Naive thymus-derived CD4-positive, alpha-beta T cell (primary cell): ENCODE data around the gene TNFSF13B. TPM values are rescaled to one million over a fixed set of nuclear protein-coding genes. Genes with fewer than 3 reads are reported as not detected.

ENCODE experiments used
- ATAC-seq: fragments of 150-1000 bp; cut with Tn5 transposase; 2 replicates; pipeline ENCODE4 v1.10.0; 2021; ENCODE audit warnings: mild to moderate bottlenecking, moderate library complexity
- CTCF ChIA-PET: fragments of 350-600 bp; sonication (Branson Sonifier 250); formaldehyde crosslinking; loops from one replicate; lab custom pipeline; 2021; ENCODE audit warnings: antibody characterized with exemption; lab: Charles Lee
- POLR2A ChIA-PET: fragments of 350-600 bp; sonication (Branson Sonifier 250); formaldehyde crosslinking; loops from one replicate; lab custom pipeline; 2021; ENCODE audit warnings: antibody characterized with exemption, inconsistent platforms; lab: Charles Lee
- DNase-seq, 9 donors: peaks; one replicate each; pipeline versions ENCODE4 v3.0.0 to v3.0.0-alpha.2; 2020 to 2022; ENCODE audit warnings: mixed read lengths in 1 of 9
- H3K27ac ChIP-seq: one replicate; pipeline ENCODE4 v1.7.0; 2013; ENCODE audit warnings: mild to moderate bottlenecking, low read depth, low read length, moderate library complexity
- H3K27me3 ChIP-seq, 2 donors: one replicate each; pipeline ENCODE4 v1.7.0; 2013; ENCODE audit warnings: low read length in 2 of 2, mild to moderate bottlenecking in 2 of 2, moderate library complexity in 2 of 2; ENCODE audit not compliant: control insufficient read depth in 2 of 2, insufficient read depth in 2 of 2
- H3K36me3 ChIP-seq, 3 experiments: 1 replicate in 2 of 3; 2 replicates in 1 of 3; pipeline ENCODE4 v1.7.0; 2013; ENCODE audit warnings: low read length in 3 of 3, mild to moderate bottlenecking in 3 of 3, moderate library complexity in 1 of 3; ENCODE audit not compliant: insufficient read depth in 3 of 3, control insufficient read depth in 2 of 3
- H3K4me1 ChIP-seq, 2 donors: one replicate each; pipeline ENCODE4 v1.7.0; 2013; ENCODE audit warnings: low read length in 2 of 2, mild to moderate bottlenecking in 2 of 2, moderate library complexity in 1 of 2; ENCODE audit not compliant: control insufficient read depth in 2 of 2, insufficient read depth in 2 of 2
- H3K4me3 ChIP-seq: 2 replicates; pipeline ENCODE4 v1.7.0; 2013; ENCODE audit warnings: mild to moderate bottlenecking, low read length
- H3K9me3 ChIP-seq, 3 experiments: 1 replicate in 2 of 3; 2 replicates in 1 of 3; pipeline ENCODE4 v1.7.0; 2013; ENCODE audit warnings: low read length in 3 of 3; ENCODE audit not compliant: control insufficient read depth in 2 of 3
- H3K27ac Mint-ChIP-seq, 9 donors: one replicate each; pipeline ENCODE4 v1.8.0; 2020 to 2022; ENCODE audit warnings: mixed read lengths in 9 of 9, mild to moderate bottlenecking in 8 of 9, moderate library complexity in 5 of 9, inconsistent platforms in 2 of 9
- H3K27me3 Mint-ChIP-seq, 5 donors: one replicate each; pipeline ENCODE4 v1.8.0; 2021 to 2022; ENCODE audit warnings: mixed read lengths in 5 of 5, mild to moderate bottlenecking in 1 of 5
- H3K36me3 Mint-ChIP-seq, 5 donors: one replicate each; pipeline ENCODE4 v1.8.0; 2020 to 2022; ENCODE audit warnings: mixed read lengths in 5 of 5, mild to moderate bottlenecking in 3 of 5, inconsistent platforms in 1 of 5
- H3K4me1 Mint-ChIP-seq, 7 donors: one replicate each; pipeline ENCODE4 v1.8.0; 2020 to 2022; ENCODE audit warnings: mixed read lengths in 7 of 7, mild to moderate bottlenecking in 3 of 7, inconsistent platforms in 1 of 7
- H3K4me3 Mint-ChIP-seq, 10 donors: one replicate each; pipeline ENCODE4 v1.8.0; 2020 to 2022; ENCODE audit warnings: mild to moderate bottlenecking in 10 of 10, mixed read lengths in 10 of 10, moderate library complexity in 6 of 10, inconsistent platforms in 2 of 10
- H3K9me3 Mint-ChIP-seq, 11 donors: one replicate each; pipeline ENCODE4 v1.8.0; 2020 to 2022; ENCODE audit warnings: mixed read lengths in 11 of 11, mild to moderate bottlenecking in 4 of 11, inconsistent platforms in 1 of 11, moderate library complexity in 1 of 11
- intact Hi-C, 2 donors: fragments of 100-400 bp; cut with micrococcal nuclease; formaldehyde crosslinking; loops; one replicate each; pipeline ENCODE4 v1.15.1; 2023
- polyA plus RNA-seq, 2 donors: library from polyadenylated mRNA; unstranded; fragments of 300-500 nt; fragmentation: Illumina TruSeq; gene quantifications; one replicate each; pipeline ENCODE4 v1.2.3, GENCODE V29; 2021
- total RNA-seq, 6 experiments: library from RNA in 5 of 6; stranded (reverse) in 5 of 6; gene quantifications; 1 replicate in 5 of 6; 2 replicates in 1 of 6; pipeline ENCODE4 v1.2.3 and lab custom pipeline; 2021 to 2026

Gene TNFSF13B
- total and polyA plus RNA-seq, 7 experiments from 2014 or later, result 3.0 to 26.8 (median 9.1) TPM

- Histone ChIP-seq H3K4me1 (peaks cover 0 to 7% of the 10 kb centered on the region in 2 donors), H3K4me3 (no peak overlapping the region), H3K36me3 (no peaks in the 10 kb centered on the region), H3K27ac (no peak overlapping the region), H3K27me3 (no peaks in the 10 kb centered on the region), H3K9me3 (no peaks in the 10 kb centered on the region)
- Mint-ChIP-seq H3K27me3 (peaks cover 0 to 4% (median 0%) of the 10 kb centered on the region in 5 donors), H3K9me3 (peaks cover 0 to 2% (median 0%) of the 10 kb centered on the region in 11 donors), H3K4me3 (no peak overlapping the region), H3K36me3 (peaks cover 5 to 20% (median 10%) of the 10 kb centered on the region in 5 donors), H3K27ac (no peak overlapping the region), H3K4me1 (peaks cover 14 to 26% (median 20%) of the 10 kb centered on the region in 7 donors)
- CTCF ChIA-PET, result no interaction called here
- intact Hi-C loops, result no loop called here
- ATAC-seq (no peak), DNase-seq (no peak)
- POLR2A ChIA-PET, result no interaction called here
Measured at GRCh38 chr13:108274718-108275117, 5.2 kb downstream of the TNFSF13B start.

DNA sequence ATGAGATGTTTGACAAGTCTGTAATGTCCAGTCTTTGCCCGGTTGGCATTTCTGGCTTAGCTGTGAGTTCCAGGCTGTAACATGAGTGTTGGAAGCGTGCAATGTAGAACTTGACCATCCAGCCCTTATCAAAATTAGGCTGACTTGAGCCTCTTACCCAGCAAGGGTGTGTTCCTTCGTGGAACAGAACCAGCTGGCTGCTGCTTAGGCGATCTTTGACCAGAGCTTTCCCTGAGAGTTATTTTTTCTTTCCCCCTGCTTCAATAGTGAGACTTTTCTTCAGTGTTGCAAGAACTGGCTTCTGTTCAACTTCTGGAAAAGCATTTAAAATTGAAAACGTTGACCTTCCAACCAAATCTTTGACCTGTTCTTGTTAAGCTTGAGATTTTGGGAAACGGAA is 6.5 kb downstream of the TNFSF13B start:
- Mint-ChIP-seq H3K27me3 (peaks cover 0 to 4% (median 0%) of the 10 kb centered on the region in 5 donors), H3K27ac (no peak overlapping the region), H3K9me3 (peaks cover 0 to 2% (median 0%) of the 10 kb centered on the region in 11 donors)

GRCh38 chr13:108278466-108278865 is 8.9 kb downstream of the TNFSF13B start:
- H3K27ac Mint-ChIP-seq, result no peak overlapping the region

More for the DNA sequence above, 6.5 kb downstream of the TNFSF13B start:
- Histone ChIP-seq H3K4me1 (no peaks in the 10 kb centered on the region), H3K4me3 (no peak overlapping the region), H3K27ac (no peak overlapping the region), H3K36me3 (no peaks in the 10 kb centered on the region), H3K9me3 (no peaks in the 10 kb centered on the region), H3K27me3 (no peaks in the 10 kb centered on the region)
- intact Hi-C loops, result no loop called here
- H3K4me3 Mint-ChIP-seq, result no peak overlapping the region
- H3K36me3 Mint-ChIP-seq, result peaks cover 5 to 20% (median 12%) of the 10 kb centered on the region in 5 donors
- ChIA-PET CTCF (interaction anchor here (1.0 kb wide), 1 partner anchor 621 kb away, joined by 3 read pairs; no protein-coding TSS in a partner anchor), POLR2A (interaction anchor here (1.1 kb wide), 1 partner anchor 58 kb away, joined by 4 read pairs; the partner anchor contains the start of gene ABHD13)
- DNase-seq, result no peak
- no peak for ATAC-seq
- peaks cover 6 to 16% (median 8%) of the 10 kb centered on the region in 7 donors for H3K4me1 Mint-ChIP-seq

GRCh38 chr13:108281901-108282300 is 12.4 kb downstream of the TNFSF13B start:
- intact Hi-C loops, result no loop called here
- no peaks in the 10 kb centered on the region for H3K36me3 ChIP-seq
- no peak overlapping the region for H3K4me3 Mint-ChIP-seq
- H3K27me3 Mint-ChIP-seq, result peaks cover 0 to 4% (median 0%) of the 10 kb centered on the region in 5 donors
- peaks cover 5 to 24% (median 15%) of the 10 kb centered on the region in 5 donors for H3K36me3 Mint-ChIP-seq
- no peaks in the 10 kb centered on the region for H3K27me3 ChIP-seq
- DNase-seq (no peak), ATAC-seq (peak; percentile 27)
- no peak overlapping the region for H3K27ac Mint-ChIP-seq
- H3K4me3 ChIP-seq, result no peak overlapping the region
- peaks cover 0 to 9% (median 0%) of the 10 kb centered on the region in 7 donors for H3K4me1 Mint-ChIP-seq
- CTCF ChIA-PET, result no interaction called here
- H3K9me3 ChIP-seq, result no peaks in the 10 kb centered on the region
- peaks cover 0 to 2% (median 0%) of the 10 kb centered on the region in 11 donors for H3K9me3 Mint-ChIP-seq
- no peaks in the 10 kb centered on the region for H3K4me1 ChIP-seq
- POLR2A ChIA-PET, result no interaction called here
- H3K27ac ChIP-seq, result no peak overlapping the region

More at GRCh38 chr13:108278466-108278865, 8.9 kb downstream of the TNFSF13B start:
- H3K27me3 Mint-ChIP-seq, result peaks cover 0 to 4% (median 0%) of the 10 kb centered on the region in 5 donors
- POLR2A ChIA-PET, result interaction anchor here (0.6 kb wide), 1 partner anchor 225 kb away, joined by 4 read pairs; no protein-coding TSS in a partner anchor
- H3K27me3 ChIP-seq, result no peaks in the 10 kb centered on the region
- no peaks in the 10 kb centered on the region for H3K4me1 ChIP-seq
- peaks cover 5 to 23% (median 16%) of the 10 kb centered on the region in 5 donors for H3K36me3 Mint-ChIP-seq
- H3K9me3 Mint-ChIP-seq, result peaks cover 0 to 2% (median 0%) of the 10 kb centered on the region in 11 donors
- no peaks in the 10 kb centered on the region for H3K9me3 ChIP-seq
- H3K4me3 ChIP-seq, result no peak overlapping the region
- CTCF ChIA-PET, result no interaction called here
- no peaks in the 10 kb centered on the region for H3K36me3 ChIP-seq
- no peak overlapping the region for H3K27ac ChIP-seq
- ATAC-seq, result no peak
- intact Hi-C loops, result no loop called here
- no peak for DNase-seq
- H3K4me3 Mint-ChIP-seq, result no peak overlapping the region
- H3K4me1 Mint-ChIP-seq, result peaks cover 0 to 12% (median 0%) of the 10 kb centered on the region in 7 donors

DNA sequence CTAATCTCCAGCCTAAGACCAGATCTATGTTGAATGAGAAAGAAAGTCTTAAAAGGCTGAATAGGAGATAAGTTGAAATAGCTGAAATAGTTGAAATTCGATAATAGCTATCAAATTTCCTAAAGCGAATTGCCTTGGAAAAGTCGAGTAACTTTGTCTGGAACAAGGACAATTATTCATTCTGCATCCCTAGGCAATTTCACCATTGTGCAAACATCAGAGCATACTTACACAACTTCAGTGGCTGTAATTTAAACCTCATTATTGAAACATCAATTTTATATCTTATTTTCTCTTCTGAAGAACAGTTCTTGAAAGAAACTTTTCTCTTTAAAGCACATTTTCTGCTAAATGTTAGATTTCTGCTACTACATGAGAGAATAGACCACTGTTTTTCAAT is 13.6 kb downstream of the TNFSF13B start:
- H3K36me3 Mint-ChIP-seq, result peaks cover 5 to 24% (median 15%) of the 10 kb centered on the region in 5 donors

GRCh38 chr13:108288741-108289140 is 19.2 kb downstream of the TNFSF13B start:
- no peaks in the 10 kb centered on the region for H3K27me3 Mint-ChIP-seq
- ATAC-seq, result no peak
- no peak overlapping the region for H3K4me3 Mint-ChIP-seq
- peaks cover 0 to 12% (median 0%) of the 10 kb centered on the region in 5 donors for H3K36me3 Mint-ChIP-seq
- POLR2A ChIA-PET, result no interaction called here
- DNase-seq, result no peak
- H3K9me3 Mint-ChIP-seq, result no peaks in the 10 kb centered on the region
- H3K4me1 ChIP-seq, result no peaks in the 10 kb centered on the region
- H3K36me3 ChIP-seq, result no peaks in the 10 kb centered on the region
- intact Hi-C loops, result loop anchor here in 1 of 2 donors (2.0 kb wide), 2 partner anchors 18 kb away; no protein-coding TSS in a partner anchor
- CTCF ChIA-PET, result no interaction called here
- no peaks in the 10 kb centered on the region for H3K9me3 ChIP-seq
- H3K4me3 ChIP-seq, result no peak overlapping the region
- H3K27ac ChIP-seq, result no peak overlapping the region
- no peaks in the 10 kb centered on the region for H3K27me3 ChIP-seq
- H3K4me1 Mint-ChIP-seq, result peaks cover 0 to 12% (median 0%) of the 10 kb centered on the region in 7 donors
- H3K27ac Mint-ChIP-seq, result no peak overlapping the region

More for the DNA sequence above, 13.6 kb downstream of the TNFSF13B start:
- POLR2A ChIA-PET, result no interaction called here
- no peak overlapping the region for H3K4me3 Mint-ChIP-seq
- intact Hi-C loops, result no loop called here
- ATAC-seq (no peak), DNase-seq (no peak)
- peaks cover 0 to 7% (median 0%) of the 10 kb centered on the region in 7 donors for H3K4me1 Mint-ChIP-seq
- Histone ChIP-seq H3K27ac (no peak overlapping the region), H3K27me3 (no peaks in the 10 kb centered on the region), H3K9me3 (no peaks in the 10 kb centered on the region), H3K4me3 (no peak overlapping the region), H3K36me3 (no peaks in the 10 kb centered on the region), H3K4me1 (no peaks in the 10 kb centered on the region)
- H3K27me3 Mint-ChIP-seq, result peaks cover 0 to 1% (median 0%) of the 10 kb centered on the region in 5 donors
- CTCF ChIA-PET, result no interaction called here
- H3K27ac Mint-ChIP-seq, result no peak overlapping the region
- H3K9me3 Mint-ChIP-seq, result peaks cover 0 to 1% (median 0%) of the 10 kb centered on the region in 11 donors
